GOT3 (cell line): ENCODE measurements around the gene ENPP3.
"Not testable (repeated sequence)": the region's sequence is repeated elsewhere in the genome, so short reads cannot be mapped to it uniquely, and the experiment has no call there.

Experiments used
- DNase-seq: peaks from one replicate; lab custom pipeline; 2025; ENCODE audit warnings: mixed read lengths; lab: John Stamatoyannopoulos, UW

Gene ENPP3

GRCh38 chr6:131687022-131687421 lies 49.9 kb downstream of the ENPP3 start:
- DNase-seq = no peak

- no peak for DNase-seq
Observed at GRCh38 chr6:131688286-131688685, 51.2 kb downstream of the ENPP3 start.

- no peak for DNase-seq
Observed at GRCh38 chr6:131692031-131692430, 54.9 kb downstream of the ENPP3 start.

- DNase-seq = no peak
Observed at GRCh38 chr6:131692589-131692988, 55.5 kb downstream of the ENPP3 start.

- no peak for DNase-seq
Observed at GRCh38 chr6:131693384-131693783, 56.3 kb downstream of the ENPP3 start.

- DNase-seq = no peak
Observed at GRCh38 chr6:131694832-131695426, 57.8 kb downstream of the ENPP3 start.

- DNase-seq = no peak
Observed at GRCh38 chr6:131696956-131697355, 59.9 kb downstream of the ENPP3 start.

- not testable (repeated sequence) for DNase-seq
Observed at GRCh38 chr6:131700851-131701250, 63.7 kb downstream of the ENPP3 start.

- not testable (repeated sequence) for DNase-seq
Observed at GRCh38 chr6:131703905-131704304, 66.8 kb downstream of the ENPP3 start.

GRCh38 chr6:131710917-131711316 lies 73.8 kb downstream of the ENPP3 start, which contains the start of gene CTAGE9:
Gene CTAGE9 (minus strand): TSS chr6:131711017. CDS start chr6:131711017, 0 bp downstream.
- DNase-seq = not testable (repeated sequence)

- not testable (repeated sequence) for DNase-seq
Observed at GRCh38 chr6:131715567-131715966, 78.5 kb downstream of the ENPP3 start.

GRCh38 chr6:131717836-131718542 lies 80.9 kb downstream of the ENPP3 start:
- DNase-seq = no peak

GRCh38 chr6:131721161-131721560 lies 84.1 kb downstream of the ENPP3 start:
- DNase-seq = no peak

- no peak for DNase-seq
Observed at GRCh38 chr6:131724114-131724513, 87.0 kb downstream of the ENPP3 start.

- DNase-seq = no peak
Observed at GRCh38 chr6:131727467-131727866, 90.4 kb downstream of the ENPP3 start.

- DNase-seq = no peak
Observed at GRCh38 chr6:131727868-131728267, 90.8 kb downstream of the ENPP3 start.

- no peak for DNase-seq
Observed at GRCh38 chr6:131728296-131728939, 91.3 kb downstream of the ENPP3 start.

- DNase-seq = no peak
Observed at GRCh38 chr6:131729550-131729949, 92.4 kb downstream of the ENPP3 start.

GRCh38 chr6:131730264-131730663 lies 93.2 kb downstream of the ENPP3 start:
- no peak for DNase-seq

GRCh38 chr6:131731224-131731623 lies 94.1 kb downstream of the ENPP3 start:
- no peak for DNase-seq

GRCh38 chr6:131733376-131734016 lies 96.4 kb downstream of the ENPP3 start:
- DNase-seq = no peak

- DNase-seq = no peak
Observed at GRCh38 chr6:131736003-131736596, 99.0 kb downstream of the ENPP3 start.
